Measurements from ENCODE around the gene BTNL9.
"Not testable (repeated sequence)": the region's sequence is repeated elsewhere in the genome, so short reads cannot be mapped to it uniquely, and the experiment has no call there.

The BTNL9 gene

DNA sequence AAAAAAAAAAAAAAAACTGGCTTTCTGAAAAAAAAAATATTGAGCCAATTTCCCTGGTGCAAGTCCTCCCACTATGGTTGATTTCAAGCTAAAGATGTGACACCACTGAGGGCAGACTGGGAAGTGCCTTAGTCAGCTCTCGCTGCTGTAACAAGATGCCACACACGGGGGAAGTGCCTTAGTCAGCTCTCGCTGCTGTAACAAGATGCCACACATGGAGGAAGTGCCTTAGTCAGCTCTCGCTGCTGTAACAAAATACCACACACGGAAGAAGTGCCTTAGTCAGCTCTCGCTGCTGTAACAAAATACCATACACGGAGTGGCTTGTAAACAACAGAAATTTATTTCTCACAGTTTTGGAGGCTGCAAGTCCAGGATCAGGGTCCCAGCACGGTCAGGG, 23.4 kb downstream of the BTNL9 start:
- DNase-seq = no peak

DNA sequence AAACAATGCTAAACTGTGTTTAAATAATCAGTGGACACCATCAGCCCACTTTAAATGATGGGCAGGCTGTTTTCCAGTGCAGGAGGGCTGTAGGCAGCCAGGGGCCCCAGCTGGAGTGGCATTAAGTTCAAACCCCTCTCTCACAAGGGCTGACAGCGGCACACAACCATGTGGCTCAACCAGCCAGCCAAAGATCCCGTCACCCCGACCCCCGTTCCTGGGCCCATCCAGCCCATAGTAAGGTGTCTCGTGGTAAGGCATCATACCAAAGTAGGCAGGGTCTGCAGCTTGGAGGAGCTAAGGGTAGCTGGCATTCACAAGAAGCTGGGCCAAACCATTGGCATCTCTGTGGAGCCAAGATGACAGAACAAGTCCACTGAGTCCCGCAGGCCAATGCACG, 24.9 kb downstream of the BTNL9 start:
- no peak for DNase-seq

- DNase-seq = no peak
These were observed 29.9 kb downstream of the BTNL9 start for GRCh38 chr5:181069767-181070491.

DNA sequence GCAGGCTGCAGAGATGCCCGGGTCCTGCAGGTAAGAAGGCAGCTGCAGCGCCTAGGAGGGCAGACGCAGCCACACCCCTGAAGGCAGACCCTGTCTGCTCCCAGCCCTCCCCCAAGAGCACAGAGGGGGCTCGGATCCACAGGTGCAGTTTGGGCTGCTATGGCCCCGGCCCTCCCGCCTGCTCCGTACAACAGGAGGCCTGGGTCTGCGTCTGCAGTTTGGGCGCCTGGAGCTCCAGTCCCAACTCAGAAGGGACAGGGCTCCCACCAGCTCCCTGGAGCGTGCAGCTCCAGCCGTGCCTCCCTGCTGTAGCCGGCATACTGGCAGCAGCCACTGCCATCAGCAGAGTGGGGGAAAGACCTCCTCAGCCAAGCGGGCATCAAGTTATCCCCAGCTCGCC, 30.5 kb downstream of the BTNL9 start:
- DNase-seq = no peak

DNA sequence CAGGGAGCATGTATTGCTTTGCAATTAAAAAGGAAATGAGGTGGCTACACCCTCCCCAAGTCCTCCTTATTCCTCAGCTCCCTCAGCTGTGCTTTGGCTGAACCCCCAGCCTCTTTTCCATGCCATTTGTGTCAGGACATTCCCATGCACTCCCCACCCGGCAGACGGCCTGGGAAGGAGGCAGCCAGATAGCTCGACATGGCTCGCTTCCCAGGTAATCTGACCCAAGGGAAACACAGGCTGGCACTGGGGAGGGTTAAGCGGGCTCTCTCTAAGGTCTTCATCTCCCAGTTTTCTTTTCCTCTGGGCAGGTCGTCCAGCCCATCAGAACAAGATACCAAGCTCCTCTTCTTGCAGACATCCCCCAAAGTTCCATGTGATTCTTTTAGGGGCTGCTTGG, 31.2 kb downstream of the BTNL9 start:
- DNase-seq = no peak

DNA sequence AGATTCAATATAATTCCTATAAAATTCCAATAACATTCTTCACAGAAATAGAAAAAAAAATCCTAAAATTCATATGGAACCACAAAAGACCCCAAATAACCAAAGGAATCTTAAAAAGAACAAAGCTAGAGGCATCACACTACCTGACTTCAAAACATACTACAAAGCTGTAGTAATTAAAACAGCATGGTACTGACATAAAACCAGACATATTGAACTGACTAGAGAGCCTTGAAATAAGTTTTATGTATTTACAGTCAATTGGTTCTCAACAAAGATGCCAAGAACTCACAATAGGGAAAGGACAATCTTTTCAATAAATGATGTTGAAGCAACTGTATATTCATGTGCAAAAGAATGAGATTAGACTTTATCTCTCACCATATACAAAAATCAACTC, 36.9 kb downstream of the BTNL9 start:
- DNase-seq = no peak

DNA sequence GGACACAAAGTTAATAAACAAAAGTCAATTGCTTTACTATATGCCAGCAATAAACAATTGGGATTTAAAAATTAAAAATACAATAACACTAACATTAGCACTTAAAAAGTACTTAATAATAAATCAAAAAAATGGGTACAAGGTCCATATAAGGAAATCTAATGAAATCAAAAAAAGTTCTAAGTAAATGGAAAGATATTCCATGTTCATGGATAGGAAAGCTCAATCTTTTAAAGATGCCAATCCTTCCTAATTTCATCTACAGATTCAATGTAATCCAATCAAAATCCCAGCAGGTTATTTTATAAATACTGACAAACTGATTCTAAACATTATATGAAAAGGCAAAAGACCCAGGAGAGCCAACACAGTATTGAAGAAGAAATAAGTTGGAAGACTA, 41.9 kb downstream of the BTNL9 start:
- no peak for DNase-seq

- DNase-seq = no peak
These were observed 44.6 kb downstream of the BTNL9 start for GRCh38 chr5:181084621-181085195.

DNA sequence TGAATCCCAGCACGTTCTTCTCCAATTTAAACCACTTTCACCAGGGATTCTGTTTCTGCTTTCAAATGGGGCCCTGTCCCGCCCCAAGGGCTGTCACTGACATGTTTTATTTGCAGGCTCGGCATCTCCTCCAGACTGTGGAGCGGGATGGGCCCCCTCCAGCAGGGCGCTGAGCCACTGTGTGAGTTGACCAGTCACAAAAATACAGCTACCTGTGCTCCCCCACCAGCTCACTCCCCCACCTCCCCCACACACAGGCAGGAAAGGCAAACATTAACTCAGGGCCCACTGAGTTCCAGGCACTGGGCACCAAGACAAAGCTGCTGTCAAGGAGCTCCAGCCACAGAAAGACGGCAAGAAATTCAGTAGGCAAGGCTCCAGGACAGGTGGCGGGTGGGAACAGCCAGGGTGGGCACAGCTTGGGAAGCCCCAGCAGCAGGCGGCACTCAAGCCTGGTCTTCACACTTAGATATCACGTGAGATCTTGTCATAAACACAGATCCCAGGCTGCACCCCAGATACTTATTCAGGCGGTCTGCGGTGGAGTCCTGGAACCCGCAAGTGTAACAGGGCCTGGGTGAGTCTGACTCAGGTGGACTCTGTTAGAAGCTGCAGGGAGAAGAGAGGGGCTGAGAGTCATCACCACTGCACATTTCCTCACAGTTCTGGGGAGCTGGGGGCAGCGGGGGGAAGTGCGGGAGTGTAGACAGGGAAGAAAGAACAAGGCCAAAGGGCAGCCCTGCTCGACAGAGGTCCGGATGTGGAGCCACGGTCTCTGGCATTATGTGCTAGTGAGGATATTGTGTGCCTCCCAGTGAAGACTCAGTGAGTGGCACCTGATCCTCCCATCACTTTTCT, 46.2 kb downstream of the BTNL9 start:
- DNase-seq = no peak

DNA sequence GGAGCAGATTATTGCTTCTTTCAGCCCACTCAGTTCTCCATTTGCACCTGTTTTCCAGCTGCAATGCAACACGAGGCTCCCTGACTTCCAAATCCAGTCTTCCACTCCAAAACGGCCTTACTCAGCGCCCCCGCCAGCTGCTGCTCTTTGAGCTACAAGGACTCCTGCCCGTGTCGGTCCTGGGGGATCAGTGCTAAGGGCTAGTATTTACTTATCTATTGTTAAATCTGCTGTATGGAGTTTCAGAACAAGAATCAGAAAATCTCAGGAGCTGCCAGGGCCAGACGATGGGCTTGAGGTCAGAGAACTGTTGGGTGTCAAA, 46.8 kb downstream of the BTNL9 start:
- DNase-seq = no peak

DNA sequence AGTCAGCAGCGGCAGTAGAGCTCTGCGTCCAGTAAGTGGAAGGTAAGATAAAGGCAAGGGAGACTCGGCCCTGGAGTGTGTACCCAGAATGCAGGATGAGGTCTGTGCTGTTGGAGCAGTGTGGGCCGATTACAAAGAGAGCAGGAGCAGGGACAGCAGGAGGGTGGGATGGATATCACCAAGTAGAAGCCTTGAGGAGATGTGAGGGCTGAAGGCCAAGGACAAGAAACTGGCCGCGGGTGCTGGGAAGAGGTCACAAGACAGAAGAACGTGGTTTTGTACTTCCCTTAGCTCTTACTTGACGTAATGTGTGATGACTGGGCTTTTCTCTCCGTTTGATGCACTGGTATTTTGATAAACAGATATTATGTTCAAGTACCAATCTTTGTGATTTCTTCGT, 47.2 kb downstream of the BTNL9 start:
- DNase-seq = no peak

GRCh38 chr5:181088289-181088688, 48.2 kb downstream of the BTNL9 start:
- no peak for DNase-seq

GRCh38 chr5:181092428-181092827, 52.4 kb downstream of the BTNL9 start:
- DNase-seq = no peak

- DNase-seq = not testable (repeated sequence)
These were observed 55.1 kb downstream of the BTNL9 start for GRCh38 chr5:181095162-181095561.

DNA sequence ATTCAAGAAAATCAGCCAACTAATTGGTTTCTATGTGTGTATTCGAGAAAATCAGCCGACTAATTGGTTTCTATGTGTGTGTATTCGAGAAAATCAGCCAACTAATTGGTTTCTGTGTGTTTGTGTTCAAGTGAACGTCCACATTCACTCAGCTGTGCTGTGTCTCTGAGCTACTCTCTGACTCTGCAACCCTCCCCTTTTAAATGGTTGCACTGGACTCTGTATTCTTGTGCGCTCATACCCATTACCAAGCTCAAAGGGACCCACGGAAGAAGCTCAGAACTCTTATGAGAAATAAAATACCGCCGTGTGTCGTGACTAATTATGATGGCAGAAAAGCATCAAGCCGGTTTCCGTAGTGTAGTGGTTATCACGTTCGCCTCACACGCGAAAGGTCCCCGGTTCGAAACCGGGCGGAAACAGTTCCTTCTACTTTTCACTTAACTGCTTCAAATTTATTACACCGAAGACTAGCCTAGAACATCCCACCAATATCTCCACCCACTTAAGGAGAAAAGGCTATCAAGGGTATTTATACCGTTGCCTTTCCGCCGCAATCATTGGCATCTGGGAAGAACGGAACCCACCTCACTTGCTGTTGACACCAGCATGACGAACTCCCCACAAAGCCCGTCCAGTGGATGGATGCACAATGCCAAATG, 56.8 kb downstream of the BTNL9 start:
- DNase-seq = not testable (repeated sequence)

GRCh38 chr5:181097383-181097753, 57.3 kb downstream of the BTNL9 start:
- DNase-seq = not testable (repeated sequence)

GRCh38 chr5:181097759-181098491, 57.9 kb downstream of the BTNL9 start:
- not testable (repeated sequence) for DNase-seq

DNA sequence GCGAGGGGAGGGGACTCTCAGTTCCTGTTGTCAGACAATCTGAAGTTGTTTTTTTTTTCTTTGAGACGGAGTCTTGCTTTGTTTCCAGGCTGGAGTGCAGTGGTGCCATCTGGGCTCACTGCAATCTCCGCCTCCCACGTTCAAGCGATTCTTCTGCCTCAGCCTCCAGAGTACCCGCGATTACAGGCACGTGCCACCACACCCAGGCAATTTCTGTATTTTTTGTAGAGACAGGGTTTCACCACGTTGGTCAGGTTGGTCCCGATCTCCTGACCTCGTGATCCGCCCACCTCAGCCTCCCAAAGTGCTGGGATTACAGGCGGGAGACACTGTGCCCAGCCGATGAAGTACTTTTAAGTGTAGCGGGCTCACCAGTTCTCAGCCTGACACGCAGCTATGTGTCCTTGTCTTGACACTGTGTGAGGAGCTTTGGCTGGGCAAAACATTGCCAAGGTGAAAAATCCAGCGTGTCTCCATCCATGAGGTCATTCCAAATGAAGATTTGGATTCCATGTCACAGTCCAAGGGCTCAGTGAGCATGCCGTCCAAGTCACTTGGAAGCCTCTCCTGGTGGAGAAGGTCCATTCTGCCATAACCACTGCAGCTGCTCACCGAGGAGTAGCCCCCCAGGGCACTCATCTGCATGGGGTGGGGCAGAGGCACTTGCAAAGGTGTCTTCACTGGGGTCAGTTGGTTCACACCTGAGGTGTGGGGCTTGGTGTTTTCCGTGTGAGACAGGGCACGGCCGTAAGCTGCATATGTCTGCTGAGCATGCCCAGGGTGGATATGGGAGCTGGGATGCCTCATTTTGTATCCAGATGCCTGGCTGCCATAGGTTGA, 58.9 kb downstream of the BTNL9 start:
- DNase-seq = no peak

DNA sequence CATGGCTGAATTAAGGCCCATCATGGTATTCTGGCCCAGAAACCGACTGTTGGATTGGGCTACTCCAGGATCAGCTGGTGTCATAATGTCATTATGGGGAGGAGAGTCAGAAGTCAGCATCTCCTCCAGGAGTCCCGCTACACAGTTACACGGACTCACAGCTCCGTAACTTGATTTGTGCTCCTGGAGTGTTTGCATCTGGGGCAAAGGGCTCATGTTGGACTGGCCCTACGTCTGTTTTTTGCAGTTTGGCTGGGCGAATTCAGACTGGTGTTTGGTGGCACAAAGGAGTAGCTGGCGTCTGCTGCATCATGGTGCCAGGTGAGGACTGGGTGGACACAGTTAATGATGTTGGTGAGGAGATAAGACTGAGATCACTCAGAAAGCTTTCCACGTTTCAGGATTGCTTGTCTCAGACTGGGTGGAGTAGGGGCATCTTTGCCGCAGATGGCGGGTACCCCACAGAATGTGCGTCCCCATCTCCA, 59.6 kb downstream of the BTNL9 start:
- DNase-seq = no peak

DNA sequence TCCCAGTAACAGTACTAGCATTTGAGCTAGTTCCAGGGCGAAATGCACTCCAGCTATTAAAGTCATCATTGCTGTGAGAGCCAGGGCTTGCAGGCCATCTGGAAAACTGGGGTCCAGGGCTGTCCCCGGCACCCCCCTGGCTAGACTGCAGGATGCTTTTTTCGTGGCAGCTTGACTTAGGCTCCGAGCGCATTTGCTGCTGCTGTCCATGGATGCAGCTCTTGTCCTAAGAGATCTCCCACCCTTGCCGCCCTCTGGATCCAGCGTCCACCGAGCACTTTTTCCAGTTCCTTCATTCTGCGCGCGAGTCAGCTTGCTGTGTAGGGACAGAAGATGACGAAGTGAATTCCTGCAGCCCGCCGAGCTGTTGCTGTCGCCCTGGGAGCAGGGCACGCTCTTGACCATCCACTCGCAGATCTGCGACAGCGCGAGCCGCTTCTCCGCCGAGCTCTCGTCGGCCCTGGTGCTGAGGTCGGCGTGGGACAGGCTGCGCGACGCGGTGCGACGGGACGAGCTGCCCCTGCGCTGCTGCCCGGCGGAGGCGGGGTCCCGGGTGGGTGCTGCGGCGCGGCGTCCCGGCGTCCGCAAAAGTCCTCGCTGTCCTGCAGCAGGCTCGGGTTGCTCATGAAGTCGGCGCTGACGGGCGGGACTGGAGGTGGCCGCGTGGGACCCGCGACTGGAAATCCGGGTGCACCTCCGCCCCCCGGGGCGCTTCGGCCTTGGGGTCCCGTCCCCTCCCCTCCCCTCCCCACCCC, 60.2 kb downstream of the BTNL9 start:
- no peak for DNase-seq

- not testable (repeated sequence) for DNase-seq
These were observed 61.1 kb downstream of the BTNL9 start for GRCh38 chr5:181101030-181101641.
